GM21576 (cell line): ENCODE data around the gene ABL1.
"Not testable (repeated sequence)": the region's sequence is repeated elsewhere in the genome, so short reads cannot be mapped to it uniquely, and the experiment has no call there.

Experiments used
- ATAC-seq: cut with Tn5 transposase; IDR thresholded peaks from one replicate; pipeline ENCODE4 v1.9.1; 2021; ENCODE audit warnings: mild to moderate bottlenecking, moderate library complexity; ENCODE audit not compliant: unreplicated experiment

ABL1 gene

DNA sequence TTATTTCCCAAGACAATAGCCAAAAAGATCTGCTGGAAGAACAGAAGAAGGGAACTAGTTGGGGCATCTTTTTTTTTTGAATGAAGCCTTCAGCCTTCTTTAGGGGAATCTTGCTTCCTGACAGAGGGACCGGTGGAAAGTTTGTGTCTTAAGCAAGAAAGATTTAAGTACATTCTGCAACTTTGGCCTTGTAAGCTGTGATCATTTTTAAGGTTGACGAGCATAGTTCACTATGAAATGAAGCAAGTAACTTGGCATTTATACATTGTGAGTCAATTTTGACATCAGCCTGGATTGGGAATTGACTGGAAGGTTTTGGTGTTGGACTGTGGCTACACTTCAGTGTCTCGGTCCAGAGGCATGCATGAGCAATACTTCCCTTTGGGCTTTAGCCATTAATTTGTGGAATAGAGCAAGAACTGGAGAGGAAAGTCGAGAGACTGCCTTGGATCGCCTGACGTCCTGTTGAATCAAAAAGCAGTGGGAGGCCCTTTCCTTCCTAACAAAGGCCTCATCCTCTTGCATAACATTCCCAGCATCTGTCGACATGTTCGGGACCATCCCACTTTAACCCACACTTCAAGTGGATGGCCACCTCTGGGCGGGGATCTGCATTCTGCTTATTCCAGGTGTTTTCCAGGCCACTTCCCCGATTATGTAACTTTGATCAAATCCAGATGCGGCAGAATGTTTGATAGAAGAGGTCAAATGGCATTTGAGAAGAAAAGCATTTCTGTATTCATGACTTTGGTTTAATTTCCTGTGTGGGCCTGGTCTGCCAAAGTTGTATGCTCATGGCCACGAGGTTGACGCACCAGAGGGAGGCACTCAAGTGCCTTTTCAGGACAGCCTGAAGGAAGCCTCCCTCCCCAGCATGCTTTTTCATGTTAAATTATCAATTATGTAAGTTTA, 12.5 kb downstream of the ABL1 start:
- ATAC-seq: no peak

GRCh38 chr9:130848514-130848913, 13.5 kb downstream of the ABL1 start:
- not testable (repeated sequence) for ATAC-seq

DNA sequence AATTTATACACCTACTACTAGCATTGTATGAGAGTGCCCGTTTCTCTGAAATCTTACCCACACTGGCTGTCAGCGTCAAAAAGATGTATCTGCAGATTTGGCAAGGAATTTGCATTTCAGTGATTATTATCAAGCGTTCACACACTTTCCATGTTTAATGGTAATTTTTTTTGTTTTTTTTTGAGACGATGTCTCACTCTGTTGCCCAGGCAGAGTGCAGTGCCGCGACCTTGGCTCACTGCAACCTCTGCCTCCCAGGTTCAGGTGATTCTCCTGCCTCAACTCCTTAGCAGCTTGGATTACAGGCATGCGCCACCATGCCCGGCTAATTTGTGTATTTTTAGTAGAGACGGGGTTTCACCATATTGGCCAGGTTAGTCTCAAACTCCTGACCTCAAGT, 14.3 kb downstream of the ABL1 start:
- no peak for ATAC-seq

DNA sequence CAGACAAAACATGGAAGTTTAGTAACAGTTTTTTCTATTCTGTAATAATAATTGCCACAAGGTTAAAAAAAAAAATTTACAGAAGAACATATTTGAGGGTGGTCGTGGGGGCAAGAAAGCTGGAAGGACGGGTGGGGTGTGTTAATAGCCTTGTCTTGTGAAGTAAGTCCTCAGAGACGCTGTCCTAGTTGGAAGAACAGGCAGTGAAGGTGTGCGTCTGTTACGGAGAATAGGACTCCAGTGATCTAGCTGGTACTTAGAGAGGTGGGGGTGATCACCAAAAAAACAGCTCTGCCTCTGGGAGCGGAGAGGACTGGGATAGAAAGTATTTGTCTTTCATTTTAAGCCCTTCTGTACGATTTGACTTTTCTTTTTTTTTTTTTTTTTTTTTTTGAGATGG, 17.7 kb downstream of the ABL1 start:
- ATAC-seq: no peak

GRCh38 chr9:130854092-130854491, 19.0 kb downstream of the ABL1 start:
- ATAC-seq: no peak

GRCh38 chr9:130854835-130855234, 19.8 kb downstream of the ABL1 start:
- ATAC-seq: no peak

DNA sequence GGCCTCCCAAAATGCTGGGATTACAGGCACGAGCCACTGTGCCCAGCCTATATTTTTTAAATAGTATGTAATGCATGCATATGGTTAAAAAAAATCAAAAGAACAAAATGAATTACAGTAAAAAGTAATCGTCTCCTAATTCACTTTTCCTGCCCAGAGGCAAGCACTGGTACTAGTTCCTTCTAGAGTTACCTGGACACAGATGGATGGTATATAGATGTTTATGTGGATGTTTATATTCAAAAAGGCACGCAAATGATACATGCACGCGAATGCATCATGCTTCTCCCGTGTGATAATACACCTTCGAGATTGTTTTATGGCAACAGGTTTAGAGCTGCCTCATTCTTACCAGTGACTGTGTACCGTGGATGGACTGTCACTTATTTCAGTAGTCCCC, 21.4 kb downstream of the ABL1 start:
- ATAC-seq: no peak

GRCh38 chr9:130857864-130858738, 23.0 kb downstream of the ABL1 start:
- ATAC-seq: no peak

DNA sequence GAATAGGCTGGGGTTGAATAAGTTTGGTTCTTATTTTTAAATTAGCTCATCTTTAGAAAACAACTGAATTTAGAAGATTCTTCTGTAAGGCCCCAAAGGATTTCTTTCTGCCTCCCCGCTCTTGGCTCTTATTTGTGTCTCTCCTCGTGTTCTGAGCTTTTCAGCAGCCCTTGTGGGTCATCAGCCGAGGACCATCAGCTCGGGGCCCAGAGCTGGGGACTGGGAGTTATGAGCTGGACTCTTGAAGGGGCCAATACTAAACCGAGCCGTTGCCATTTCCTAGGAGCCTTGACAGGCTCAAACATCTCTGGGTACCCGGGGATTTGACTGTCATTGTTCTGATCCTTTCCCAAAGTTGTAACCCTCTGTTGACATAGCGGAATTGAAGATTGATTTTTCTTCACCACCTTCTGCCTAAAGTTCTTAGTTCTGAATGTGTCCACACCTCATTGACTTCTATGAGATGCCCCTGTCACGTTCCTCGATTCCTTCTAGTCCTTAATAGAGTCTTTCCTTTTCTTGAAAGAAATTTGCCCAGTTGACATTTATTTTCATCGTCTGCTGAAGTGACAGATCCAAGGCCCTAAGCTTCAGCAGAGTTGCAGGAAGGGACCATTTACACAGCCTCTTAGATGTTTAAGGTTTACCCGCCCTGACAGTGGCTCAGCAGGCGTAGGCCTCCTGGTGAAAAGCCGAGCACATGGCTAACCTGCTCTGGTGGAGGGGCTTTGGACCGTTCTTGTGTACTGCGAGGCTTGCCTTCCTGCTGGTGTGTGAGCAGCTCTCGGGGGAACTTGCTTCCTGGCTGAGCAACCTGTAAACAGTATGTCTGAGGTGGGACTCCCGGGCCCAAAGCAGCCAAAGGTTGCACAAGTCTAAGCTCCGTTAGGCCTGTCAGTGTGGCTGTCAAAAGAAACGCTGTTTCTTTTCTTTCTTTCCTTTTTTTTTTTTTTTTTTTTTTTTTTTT, 24.0 kb downstream of the ABL1 start:
- no peak for ATAC-seq

- ATAC-seq: no peak
These were observed 25.6 kb downstream of the ABL1 start for GRCh38 chr9:130860458-130861316.

DNA sequence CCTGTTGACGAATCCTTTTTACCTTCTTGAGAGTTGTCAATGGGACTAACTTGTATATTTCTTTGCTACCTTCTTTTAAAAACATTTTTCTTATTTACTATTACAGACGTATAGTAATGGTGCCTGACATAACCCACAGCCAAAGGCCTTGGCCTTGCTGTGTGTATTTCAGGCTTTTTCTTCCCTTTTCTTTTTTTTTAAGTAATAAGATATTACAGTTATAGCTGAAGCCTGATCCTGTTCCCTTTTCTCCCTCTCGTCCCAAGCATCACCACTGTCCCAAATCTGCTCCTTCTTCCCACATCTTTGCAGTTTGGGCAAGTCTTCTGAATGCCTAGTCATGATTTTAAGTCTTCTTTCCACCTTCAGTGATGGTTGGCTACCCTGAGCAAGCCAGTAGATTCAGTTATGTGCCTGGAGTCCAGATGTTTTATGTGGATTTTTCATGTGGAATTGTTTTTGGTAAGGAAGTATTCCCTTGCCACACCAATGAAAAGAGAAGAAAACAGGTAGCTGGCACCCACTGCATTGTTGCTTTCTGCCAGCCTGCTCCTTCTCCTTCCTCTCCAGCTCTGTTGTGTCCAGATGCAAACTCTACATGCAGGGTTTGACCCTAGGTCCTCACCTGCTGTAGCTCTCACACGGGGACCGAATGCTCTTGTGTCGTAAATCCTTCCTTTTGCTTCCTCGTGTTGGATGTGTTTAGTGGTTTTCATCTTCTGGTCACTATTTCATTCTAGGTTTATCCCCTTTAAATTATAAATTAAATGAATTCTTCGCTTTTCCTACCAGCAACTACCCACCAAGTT, 26.5 kb downstream of the ABL1 start:
- no peak for ATAC-seq

DNA sequence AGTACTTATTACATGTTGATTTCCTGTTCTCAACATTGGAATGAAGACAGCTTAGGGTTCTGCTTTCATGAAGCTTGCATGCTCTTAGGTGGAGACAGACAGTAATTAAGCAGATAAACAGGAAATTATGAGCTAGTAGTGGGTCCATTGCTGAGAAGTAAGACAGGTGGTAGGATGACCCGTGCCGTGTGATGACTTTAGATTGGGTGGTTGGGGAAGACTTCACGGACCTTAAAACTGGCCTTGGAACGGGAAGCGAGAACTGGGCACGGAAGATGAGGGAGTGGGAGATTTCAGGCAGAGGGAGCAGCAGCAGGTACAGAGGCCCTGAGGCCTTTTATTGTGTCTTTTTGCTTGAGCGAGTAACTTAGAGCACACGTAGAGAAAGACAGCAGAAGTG, 27.2 kb downstream of the ABL1 start:
- ATAC-seq: no peak

- ATAC-seq: no peak
These were observed 27.7 kb downstream of the ABL1 start for GRCh38 chr9:130862747-130863146.

- no peak for ATAC-seq
These were observed 29.5 kb downstream of the ABL1 start for GRCh38 chr9:130864541-130864940.

DNA sequence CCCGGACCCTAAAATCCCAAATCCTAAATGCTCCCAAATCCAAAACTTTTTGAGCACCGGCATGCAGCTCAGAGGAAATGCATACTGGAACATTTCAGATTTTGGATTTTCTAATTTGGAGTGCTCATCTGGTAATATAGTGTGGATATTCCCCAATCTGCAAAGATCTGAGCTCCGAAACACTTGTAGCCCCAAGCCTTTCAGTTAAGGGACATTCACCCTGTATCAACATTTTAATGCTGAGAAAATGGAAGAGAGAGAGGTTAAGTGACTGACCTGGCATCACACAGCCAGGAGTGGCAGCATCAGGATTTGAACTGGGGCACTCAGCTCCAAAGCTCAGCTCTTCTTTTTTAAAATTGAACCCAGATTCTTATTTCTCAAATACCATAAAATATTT, 30.9 kb downstream of the ABL1 start:
- ATAC-seq: no peak

GRCh38 chr9:130866474-130866965, 31.5 kb downstream of the ABL1 start:
- no peak for ATAC-seq

GRCh38 chr9:130867556-130867955, 32.5 kb downstream of the ABL1 start:
- no peak for ATAC-seq

- no peak for ATAC-seq
These were observed 33.2 kb downstream of the ABL1 start for GRCh38 chr9:130868230-130868629.

- no peak for ATAC-seq
These were observed 34.2 kb downstream of the ABL1 start for GRCh38 chr9:130869250-130869649.
